ENCODE data around the gene FBXO2.
"Not testable (repeated sequence)": the region's sequence is repeated elsewhere in the genome, so short reads cannot be mapped to it uniquely, and the experiment has no call there.

Gene FBXO2

GRCh38 chr1:11611638-11612327 is 42.4 kb downstream of the FBXO2 start:
- no peak overlapping the region for H3K4me3 ChIP-seq (replicated peaks in 1 of 2; ENCODE audit: low read depth in 2 of 2, low read length in 2 of 2)
- TF ChIP-seq CTCF (IDR thresholded peaks at IDR 0.05; ENCODE audit: low read depth, low read length), result no peak
- no peak for DNase-seq (ENCODE audit: low read depth in 2 of 2)

- H3K4me3 ChIP-seq (replicated peaks in 1 of 2; ENCODE audit: low read depth in 2 of 2, low read length in 2 of 2), result no peak overlapping the region
- no peak for TF ChIP-seq CTCF (IDR thresholded peaks at IDR 0.05; ENCODE audit: low read depth, low read length)
- no peak for DNase-seq (ENCODE audit: low read depth in 2 of 2)
These were observed 43.5 kb downstream of the FBXO2 start for GRCh38 chr1:11610629-11611180.

DNA sequence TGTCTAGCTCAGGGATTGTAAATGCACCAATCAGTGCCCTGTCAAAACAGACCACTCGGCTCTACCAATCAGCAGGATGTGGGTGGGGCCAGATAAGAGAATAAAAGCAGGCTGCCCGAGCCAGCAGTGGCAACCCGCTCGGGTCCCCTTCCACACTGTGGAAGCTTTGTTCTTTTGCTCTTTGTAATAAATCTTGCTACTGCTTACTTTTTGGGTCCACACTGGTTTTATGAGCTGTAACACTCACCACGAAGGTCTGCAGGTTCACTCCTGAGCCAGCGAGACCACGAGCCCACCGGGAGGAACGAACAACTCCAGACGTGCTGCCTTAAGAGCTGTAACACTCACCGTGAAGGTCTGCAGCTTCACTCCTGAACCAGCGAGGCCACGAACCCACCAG is 44.9 kb downstream of the FBXO2 start:
- not testable (repeated sequence) for DNase-seq (ENCODE audit: low read depth in 2 of 2); H3K4me3 ChIP-seq (replicated peaks in 1 of 2; ENCODE audit: low read depth in 2 of 2, low read length in 2 of 2)

DNA sequence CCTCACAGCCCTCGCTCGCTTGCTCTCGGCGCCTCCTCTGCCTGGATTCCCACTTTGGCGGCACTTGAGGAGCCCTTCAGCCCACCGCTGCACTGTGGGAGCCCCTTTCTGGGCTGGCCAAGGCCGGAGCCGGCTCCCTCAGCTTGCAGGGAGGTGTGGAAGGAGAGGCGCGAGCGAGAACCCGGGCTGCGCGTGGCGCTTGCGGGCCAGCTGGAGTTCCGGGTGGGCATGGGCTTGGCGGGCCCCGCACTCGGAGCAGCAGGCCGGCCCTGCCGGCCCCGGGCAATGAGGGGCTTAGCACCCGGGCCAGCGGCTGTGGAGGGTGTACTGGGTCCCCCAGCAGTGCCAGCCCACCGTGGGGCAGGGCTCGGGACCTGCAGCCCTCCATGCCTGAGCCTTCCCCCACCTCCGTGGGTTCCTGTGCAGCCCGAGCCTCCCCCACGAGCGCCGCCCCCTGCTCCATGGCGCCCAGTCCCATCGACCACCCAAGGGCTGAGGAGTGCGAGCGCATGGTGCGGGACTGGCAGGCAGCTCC is 45.6 kb downstream of the FBXO2 start:
- not testable (repeated sequence) for DNase-seq (ENCODE audit: low read depth in 2 of 2); H3K4me3 ChIP-seq (replicated peaks in 1 of 2; ENCODE audit: low read depth in 2 of 2, low read length in 2 of 2)

- DNase-seq (ENCODE audit: low read depth in 2 of 2), result no peak
- H3K4me3 ChIP-seq (replicated peaks in 1 of 2; ENCODE audit: low read depth in 2 of 2, low read length in 2 of 2), result no peak overlapping the region
- no peak for TF ChIP-seq CTCF (IDR thresholded peaks at IDR 0.05; ENCODE audit: low read depth, low read length)
These were observed 47.5 kb downstream of the FBXO2 start for GRCh38 chr1:11606775-11607174.

- no peak for DNase-seq (ENCODE audit: low read depth in 2 of 2)
- H3K4me3 ChIP-seq (replicated peaks in 1 of 2; ENCODE audit: low read depth in 2 of 2, low read length in 2 of 2), result no peak overlapping the region
- TF ChIP-seq CTCF (IDR thresholded peaks at IDR 0.05; ENCODE audit: low read depth, low read length), result no peak
These were observed 51.2 kb downstream of the FBXO2 start for GRCh38 chr1:11602981-11603380.

GRCh38 chr1:11602424-11602823 is 51.8 kb downstream of the FBXO2 start:
- H3K4me3 ChIP-seq (replicated peaks in 1 of 2; ENCODE audit: low read depth in 2 of 2, low read length in 2 of 2), result no peak overlapping the region
- TF ChIP-seq CTCF (IDR thresholded peaks at IDR 0.05; ENCODE audit: low read depth, low read length), result no peak
- DNase-seq (ENCODE audit: low read depth in 2 of 2), result no peak

DNA sequence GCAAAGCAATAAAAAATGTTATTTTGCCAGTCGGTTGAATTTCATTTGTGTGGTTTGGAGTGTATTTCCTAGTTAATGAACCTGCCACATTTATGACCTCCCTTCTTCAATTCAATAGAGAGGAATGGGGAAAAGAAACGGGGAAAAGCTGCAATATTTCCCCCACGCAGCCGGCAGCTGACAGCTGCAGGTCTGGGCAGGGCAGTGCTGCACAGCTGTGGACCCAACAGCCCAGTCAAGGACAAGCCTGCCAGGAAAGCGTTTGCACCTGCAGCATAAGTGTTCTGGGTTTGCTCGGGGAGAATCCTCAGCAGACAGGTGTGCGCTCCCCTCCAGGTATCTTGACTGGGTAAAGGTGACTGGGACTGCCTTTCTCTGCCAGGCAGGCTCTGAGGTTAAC is 53.4 kb downstream of the FBXO2 start:
- TF ChIP-seq CTCF (IDR thresholded peaks at IDR 0.05; ENCODE audit: low read depth, low read length), result no peak
- DNase-seq (ENCODE audit: low read depth in 2 of 2), result no peak
- H3K4me3 ChIP-seq (replicated peaks in 1 of 2; ENCODE audit: low read depth in 2 of 2, low read length in 2 of 2), result no peak overlapping the region

All from cardiac fibroblast (primary cell).